HG02938 (cell line): ENCODE data around the gene PTK7.
"Not testable (repeated sequence)": the region's sequence is repeated elsewhere in the genome, so short reads cannot be mapped to it uniquely, and the experiment has no call there.

Experiments
- ATAC-seq: cut with Tn5 transposase; IDR thresholded peaks from one replicate; pipeline ENCODE4 v1.9.1; 2021; ENCODE audit warnings: mild to moderate bottlenecking, moderate library complexity; ENCODE audit not compliant: unreplicated experiment

PTK7 gene

DNA sequence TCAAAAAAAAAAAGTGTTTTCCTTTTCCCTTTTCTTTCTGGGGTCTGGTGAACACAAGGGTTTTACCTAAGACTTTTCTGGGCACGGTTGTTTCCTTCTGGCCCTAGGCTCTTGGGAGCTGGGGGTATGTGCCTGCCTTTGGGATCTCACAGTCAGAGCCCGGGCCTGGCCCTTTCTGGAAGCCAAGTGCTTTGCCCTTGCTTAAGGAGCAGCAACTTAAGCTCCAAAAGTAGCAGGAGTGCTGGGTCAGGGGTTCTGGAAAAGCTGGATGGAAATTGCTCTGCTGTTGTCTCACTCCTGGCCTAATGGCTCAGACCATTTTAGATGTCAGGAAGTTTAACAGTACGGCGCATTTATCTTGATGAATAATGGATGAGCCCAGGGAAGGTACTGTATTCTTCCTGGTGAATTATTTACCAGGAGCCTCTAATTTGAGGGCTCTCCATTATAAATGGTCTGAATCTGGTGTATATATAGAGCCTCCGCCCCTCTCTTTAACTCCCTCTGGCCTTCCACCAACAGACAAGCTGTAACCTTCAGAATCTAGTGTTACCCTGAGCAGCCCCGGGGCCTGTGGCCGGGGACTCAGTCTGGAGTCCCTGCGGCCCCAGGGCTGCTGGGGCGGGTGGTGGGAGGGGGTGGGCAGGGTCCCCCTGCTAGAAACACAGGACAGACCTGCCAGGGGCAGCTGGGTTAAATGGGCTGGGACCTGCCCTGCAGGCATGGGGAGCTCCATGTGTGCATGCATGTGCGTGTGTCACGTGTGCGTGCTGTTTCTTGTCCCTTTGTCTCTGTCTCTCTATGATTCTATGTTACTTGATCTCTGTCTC lies 37.5 kb downstream of the PTK7 start:
- ATAC-seq, result no peak

DNA sequence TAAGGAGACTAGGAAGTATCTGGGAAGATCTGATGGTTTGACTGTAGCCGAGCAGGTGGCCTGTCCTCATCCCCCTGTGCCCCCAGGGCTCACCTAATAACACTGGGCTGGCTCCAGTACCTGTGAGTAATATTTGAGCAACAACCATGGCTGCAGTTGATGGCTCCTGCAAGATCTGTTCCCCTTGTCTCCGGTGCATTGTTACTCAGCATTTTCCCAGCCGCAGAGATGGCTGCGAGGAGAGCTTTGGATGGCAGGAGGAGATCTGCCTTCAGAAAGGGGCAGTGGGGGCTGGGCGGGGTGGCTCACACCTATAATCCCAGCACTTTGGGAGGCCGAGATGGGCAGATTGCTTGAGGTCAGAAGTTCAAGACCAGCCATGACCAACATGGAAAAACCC lies 39.3 kb downstream of the PTK7 start:
- no peak for ATAC-seq

GRCh38 chr6:43117466-43117865 lies 41.4 kb downstream of the PTK7 start:
- ATAC-seq, result not testable (repeated sequence)

DNA sequence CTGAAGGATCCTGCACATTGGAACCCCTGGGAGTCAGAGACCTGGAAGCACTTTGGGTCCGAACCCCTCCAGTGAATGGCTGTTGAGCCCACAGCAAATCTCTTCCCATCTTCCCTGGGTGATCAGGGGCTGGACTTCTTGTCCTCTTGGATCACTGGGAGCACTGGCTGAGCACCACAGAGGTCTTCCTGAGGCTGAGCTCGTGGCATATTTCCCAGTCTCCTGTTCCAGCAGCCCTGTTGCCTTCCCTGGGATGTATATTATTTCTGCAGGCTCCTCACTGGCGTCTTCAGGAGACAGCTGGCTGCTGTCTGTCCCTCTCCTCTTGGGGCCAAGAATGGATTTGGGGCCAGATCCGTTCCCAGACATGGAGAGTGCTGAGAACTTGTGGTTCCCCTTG lies 43.4 kb downstream of the PTK7 start:
- no peak for ATAC-seq

DNA sequence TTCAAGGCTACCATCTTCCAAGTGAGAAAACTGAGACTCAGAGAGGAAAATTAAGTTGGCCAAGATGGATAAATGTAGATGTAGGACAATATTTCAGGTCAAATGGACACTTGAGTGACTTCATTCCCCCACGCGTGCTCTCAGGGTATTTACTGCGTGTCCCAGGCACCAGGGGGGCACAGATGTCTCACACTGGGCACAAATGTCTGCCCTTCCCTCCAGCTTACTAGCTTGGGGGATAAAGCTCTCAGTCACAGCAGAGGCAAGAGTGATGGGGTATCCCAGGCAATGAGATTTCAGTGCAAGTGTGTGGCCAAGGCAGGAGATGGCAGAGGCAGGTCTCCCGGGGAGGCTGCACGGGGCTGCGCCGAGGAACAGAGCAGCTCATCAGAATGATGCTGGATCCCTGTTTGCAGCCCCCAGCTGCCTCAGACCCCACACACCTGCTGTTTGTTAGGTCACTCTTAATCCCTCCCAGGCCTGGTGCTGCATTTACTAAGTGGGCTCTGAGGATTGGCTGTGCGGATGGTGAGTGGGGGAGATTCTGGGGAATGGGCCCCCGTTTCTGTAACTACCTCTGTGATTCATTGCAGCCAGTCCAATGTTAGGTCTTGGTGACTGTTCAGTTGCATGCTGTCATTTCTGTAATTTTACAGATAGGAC lies 44.1 kb downstream of the PTK7 start:
- no peak for ATAC-seq

DNA sequence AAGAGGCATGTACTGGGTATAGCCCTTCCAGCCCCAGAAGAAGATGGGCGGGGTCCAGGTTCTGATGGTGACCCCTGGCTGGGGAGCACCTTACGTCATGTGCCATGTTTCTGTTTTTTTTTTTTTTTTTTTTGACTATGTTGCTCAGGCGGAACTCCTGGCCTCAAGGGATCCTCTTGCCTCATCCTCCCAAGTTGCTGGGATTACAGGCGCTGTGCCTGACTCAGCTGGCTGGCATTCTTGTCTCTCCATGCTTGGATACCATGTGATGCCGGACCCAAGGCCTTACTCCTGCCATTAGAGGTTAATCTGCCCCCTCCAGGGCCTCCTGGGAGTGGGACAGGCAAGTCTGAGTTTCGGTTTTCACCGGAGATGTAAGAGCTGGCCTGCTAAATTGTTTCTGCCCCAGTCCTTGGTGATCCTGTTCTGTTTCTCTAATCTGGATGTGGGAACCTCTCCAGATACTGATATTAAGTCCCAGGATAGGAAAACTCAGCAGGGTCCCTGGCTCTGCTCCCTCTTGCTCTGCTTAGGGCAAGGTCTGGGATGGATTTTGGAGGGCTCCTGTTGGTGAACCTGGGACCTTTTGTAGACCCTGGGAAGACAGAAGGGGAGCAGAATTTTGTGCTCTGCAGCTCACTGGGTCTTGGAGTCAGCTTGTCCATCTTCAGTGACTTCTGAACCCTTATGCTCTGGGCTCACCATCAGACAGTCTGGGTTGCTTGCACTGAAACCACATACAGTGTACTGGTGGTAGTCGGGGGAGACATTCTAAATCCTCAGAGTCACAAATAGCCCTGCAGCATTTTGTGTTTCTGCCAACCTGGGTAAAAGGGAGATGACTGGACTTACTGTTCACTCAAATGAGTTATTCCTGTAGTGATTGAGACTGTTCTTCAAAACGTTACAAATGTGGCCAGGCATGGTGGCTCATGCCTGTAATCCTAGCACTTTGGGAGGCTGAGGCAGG lies 45.1 kb downstream of the PTK7 start:
- no peak for ATAC-seq

- no peak for ATAC-seq
Measured at GRCh38 chr6:43122146-43122545, 46.0 kb downstream of the PTK7 start.

- no peak for ATAC-seq
Measured at GRCh38 chr6:43123461-43124314, 47.6 kb downstream of the PTK7 start.

GRCh38 chr6:43124481-43124880 lies 48.4 kb downstream of the PTK7 start:
- no peak for ATAC-seq

DNA sequence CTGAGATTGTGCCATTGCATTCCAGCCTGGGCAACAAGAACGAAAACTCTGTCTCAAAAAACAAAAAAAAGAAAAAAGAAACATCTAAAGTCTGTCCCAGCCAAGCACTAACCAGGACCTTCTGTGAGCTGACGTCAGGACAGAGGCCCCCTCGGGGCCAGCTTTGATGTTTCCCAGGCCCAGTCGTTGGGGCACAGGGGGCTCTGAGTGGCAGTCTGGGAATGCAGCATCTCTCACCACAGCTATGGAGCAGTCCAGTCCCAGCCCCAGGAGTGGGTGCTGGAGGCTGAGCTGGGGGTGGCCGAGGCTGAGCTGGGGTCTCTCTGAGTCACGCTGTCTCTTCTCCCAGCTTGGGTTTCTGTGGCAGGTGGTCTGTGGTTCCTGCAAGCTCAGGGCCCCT lies 49.0 kb downstream of the PTK7 start:
- no peak for ATAC-seq

- no peak for ATAC-seq
Measured at GRCh38 chr6:43125555-43125954, 49.4 kb downstream of the PTK7 start.

DNA sequence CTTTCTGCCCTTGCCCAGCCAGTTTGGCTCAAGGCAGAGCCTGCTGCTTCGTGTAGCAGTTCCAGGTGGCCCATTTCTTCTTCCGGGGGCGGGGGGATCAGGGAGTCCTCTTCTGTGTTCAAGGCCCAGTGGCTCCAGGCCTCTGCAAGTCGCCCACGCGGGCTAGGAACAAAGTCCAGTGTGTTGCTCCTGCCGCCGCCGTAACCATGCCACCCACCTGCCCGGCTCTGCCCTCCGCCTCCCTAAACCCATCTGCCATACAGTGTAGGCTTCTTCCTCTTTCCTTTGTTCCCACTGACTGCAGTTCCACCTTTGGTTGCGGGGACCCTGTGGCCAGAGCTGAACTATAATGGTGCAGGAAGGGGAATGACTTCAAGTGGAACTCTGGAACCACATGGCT lies 51.1 kb downstream of the PTK7 start:
- ATAC-seq, result no peak

GRCh38 chr6:43127877-43128276 lies 51.8 kb downstream of the PTK7 start:
- no peak for ATAC-seq

GRCh38 chr6:43128926-43129325 lies 52.8 kb downstream of the PTK7 start:
- ATAC-seq, result no peak

DNA sequence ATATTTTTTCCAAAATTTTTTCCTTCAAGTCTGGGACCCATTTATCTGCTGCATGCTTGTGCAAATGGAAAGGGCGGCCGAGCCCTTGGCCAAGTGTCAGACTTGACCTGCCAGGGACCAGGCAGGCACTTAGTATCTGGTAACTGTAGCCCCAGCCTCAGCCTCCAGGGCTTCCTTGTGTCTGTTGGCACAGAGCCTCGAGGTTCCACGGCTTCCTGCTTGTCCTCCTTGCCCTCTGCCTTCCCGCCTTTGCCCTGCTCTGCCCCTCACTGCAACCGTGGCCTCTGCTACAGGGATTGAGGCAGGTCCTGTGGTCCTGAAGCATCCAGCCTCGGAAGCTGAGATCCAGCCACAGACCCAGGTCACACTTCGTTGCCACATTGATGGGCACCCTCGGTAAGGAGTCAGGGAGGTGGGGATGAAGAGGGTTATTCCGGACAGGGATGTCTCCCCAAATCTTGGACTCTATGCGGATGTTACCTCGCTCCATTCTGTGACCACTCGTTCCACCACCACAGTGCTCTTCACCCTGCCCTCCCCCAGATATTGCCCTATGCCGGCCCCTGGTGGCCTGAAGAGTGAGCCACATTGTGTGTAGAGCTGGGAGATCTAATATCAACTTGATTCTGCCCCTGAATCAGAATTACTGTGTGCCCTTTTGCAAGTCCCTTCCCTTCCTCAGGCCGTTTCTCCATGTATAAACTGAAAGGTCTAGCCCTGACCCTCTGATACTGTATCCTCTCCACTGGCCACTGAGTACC lies 53.5 kb downstream of the PTK7 start:
- ATAC-seq, result no peak

DNA sequence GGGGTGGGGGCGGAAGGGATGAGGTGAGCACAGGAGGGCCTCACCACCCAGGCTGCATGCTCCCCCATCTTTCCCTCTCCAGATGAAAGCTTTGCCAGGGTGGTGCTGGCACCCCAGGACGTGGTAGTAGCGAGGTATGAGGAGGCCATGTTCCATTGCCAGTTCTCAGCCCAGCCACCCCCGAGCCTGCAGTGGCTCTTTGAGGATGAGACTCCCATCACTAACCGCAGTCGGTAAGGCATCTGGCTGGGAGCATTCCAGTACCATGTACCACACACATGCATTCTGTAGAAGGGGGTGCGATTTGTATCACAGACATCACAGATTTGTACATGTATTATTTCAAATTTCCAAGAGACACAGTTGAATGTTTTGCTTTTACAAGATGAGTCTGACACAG lies 54.3 kb downstream of the PTK7 start:
- no peak for ATAC-seq

GRCh38 chr6:43131379-43131778 lies 55.3 kb downstream of the PTK7 start:
- ATAC-seq, result not testable (repeated sequence)

- ATAC-seq, result no peak
Measured at GRCh38 chr6:43138267-43138666, 62.2 kb downstream of the PTK7 start.

- ATAC-seq, result not testable (repeated sequence)
Measured at GRCh38 chr6:43139973-43140372, 63.9 kb downstream of the PTK7 start.

DNA sequence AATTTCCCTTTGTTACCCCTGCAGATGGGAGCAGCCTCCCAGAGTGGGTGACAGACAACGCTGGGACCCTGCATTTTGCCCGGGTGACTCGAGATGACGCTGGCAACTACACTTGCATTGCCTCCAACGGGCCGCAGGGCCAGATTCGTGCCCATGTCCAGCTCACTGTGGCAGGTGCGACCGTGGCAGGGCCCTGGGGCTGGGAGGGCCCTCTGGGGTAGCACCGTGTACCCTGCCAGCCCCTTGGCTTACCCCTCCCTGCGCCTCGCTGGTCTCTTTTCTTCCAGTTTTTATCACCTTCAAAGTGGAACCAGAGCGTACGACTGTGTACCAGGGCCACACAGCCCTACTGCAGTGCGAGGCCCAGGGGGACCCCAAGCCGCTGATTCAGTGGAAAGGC lies 65.5 kb downstream of the PTK7 start:
- no peak for ATAC-seq
